HG03432 (cell line): ENCODE results near the gene NT5DC2.

Experiments
- ATAC-seq: cut with Tn5 transposase; IDR thresholded peaks from one replicate; pipeline ENCODE4 v1.9.1; 2021; ENCODE audit warnings: mild to moderate bottlenecking, moderate library complexity; ENCODE audit not compliant: unreplicated experiment

The NT5DC2 gene

GRCh38 chr3:52525680-52526561 lies 7.7 kb downstream of the NT5DC2 start:
- ATAC-seq: no peak

GRCh38 chr3:52524752-52525679 lies 8.6 kb downstream of the NT5DC2 start:
- no peak for ATAC-seq

GRCh38 chr3:52524258-52524751 lies 9.4 kb downstream of the NT5DC2 start:
- no peak for ATAC-seq

GRCh38 chr3:52523386-52524257 lies 10.0 kb downstream of the NT5DC2 start:
- no peak for ATAC-seq

GRCh38 chr3:52522651-52523251 lies 10.9 kb downstream of the NT5DC2 start:
- ATAC-seq: no peak

GRCh38 chr3:52521881-52522650 lies 11.6 kb downstream of the NT5DC2 start:
- no peak for ATAC-seq

- ATAC-seq: no peak
These were observed 12.2 kb downstream of the NT5DC2 start for GRCh38 chr3:52521488-52521824.

GRCh38 chr3:52520716-52521487 lies 12.8 kb downstream of the NT5DC2 start:
- no peak for ATAC-seq

GRCh38 chr3:52520141-52520667 lies 13.5 kb downstream of the NT5DC2 start:
- ATAC-seq: no peak

GRCh38 chr3:52519445-52520140 lies 14.1 kb downstream of the NT5DC2 start:
- ATAC-seq: no peak

GRCh38 chr3:52518723-52519444 lies 14.8 kb downstream of the NT5DC2 start:
- no peak for ATAC-seq

GRCh38 chr3:52517796-52518722 lies 15.6 kb downstream of the NT5DC2 start:
- ATAC-seq: no peak

GRCh38 chr3:52516509-52517195 lies 17.0 kb downstream of the NT5DC2 start:
- ATAC-seq: no peak

GRCh38 chr3:52515192-52515591 lies 18.5 kb downstream of the NT5DC2 start:
- no peak for ATAC-seq

GRCh38 chr3:52514576-52514975 lies 19.1 kb downstream of the NT5DC2 start:
- no peak for ATAC-seq

GRCh38 chr3:52513281-52513680 lies 20.4 kb downstream of the NT5DC2 start:
- ATAC-seq: no peak
